Fibroblast of peridontal ligament (primary cell): ENCODE results near the gene SLU7.

ENCODE experiments used
- DNase-seq: peaks from one replicate; pipeline ENCODE4 v3.0.0-alpha.2; 2010; ENCODE audit errors: extremely low read depth

Gene SLU7

DNA sequence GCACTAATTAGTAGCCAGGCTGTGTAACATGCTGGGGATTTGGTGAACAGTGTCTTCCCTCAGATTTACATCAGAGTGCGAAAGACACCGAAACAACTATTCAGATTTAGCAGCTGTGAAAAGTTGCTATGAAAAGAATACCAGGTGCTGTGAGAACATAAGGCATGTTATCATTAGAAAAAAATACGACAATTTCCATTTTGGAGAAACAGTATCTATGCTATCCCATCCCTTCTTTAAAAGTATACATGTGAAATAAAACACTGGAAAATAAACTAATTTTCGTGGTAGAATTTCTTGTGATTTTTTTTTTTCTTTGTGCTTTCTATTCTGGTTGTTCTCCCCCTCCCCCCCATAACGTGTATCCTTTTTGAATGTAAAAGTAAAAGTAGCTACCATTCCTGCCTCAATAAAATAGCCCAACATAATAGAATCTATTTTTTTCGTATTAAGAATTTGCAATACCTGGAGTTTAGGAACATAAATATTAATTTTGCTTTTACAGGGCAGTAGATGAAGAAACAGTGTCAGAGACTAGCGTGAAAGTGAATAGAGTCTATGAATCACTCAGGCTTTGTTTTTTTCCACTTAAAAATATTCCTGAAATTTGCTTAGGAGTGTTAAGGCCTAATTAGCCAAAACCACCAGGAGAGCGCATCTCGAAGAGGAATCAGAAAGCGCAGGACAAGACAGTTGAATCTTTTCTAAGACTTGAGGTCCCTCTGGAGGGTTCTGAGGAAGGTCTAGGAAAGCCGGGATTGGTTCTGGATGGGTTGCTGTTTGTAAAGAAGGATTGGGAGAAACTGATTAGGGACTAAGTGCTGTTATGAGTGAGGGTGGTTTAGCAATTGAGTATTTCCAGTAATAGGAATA lies 813 bp upstream of the SLU7 start:
- DNase-seq, result no peak

- peak; percentile 95 for DNase-seq
Measured at GRCh38 chr5:160399402-160400353, 19.2 kb downstream of the SLU7 start, which contains the start of gene FAM200C. Gene FAM200C, minus strand, starts transcription at chr5:160400054. Its CDS starts 4,564 bp downstream, at chr5:160395490.

DNA sequence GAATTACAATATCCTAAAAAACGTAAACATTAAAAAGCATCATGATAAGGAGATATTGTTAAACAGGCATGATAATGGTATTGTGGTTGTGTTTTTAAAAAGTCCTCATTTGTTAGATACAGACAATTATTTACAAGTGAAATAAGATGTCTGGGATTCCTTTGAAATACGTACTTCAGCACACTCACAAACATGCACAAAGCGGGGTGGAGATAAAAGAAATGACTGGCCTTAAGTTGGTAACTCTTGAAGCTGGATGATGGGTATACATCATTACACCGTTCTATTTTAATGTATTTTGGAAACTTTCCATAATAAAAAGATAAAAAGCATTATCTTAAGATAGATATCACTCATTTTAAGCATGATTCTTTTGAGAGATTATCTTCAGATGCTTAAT lies 20.1 kb downstream of the SLU7 start:
- DNase-seq, result peak; percentile 41

DNA sequence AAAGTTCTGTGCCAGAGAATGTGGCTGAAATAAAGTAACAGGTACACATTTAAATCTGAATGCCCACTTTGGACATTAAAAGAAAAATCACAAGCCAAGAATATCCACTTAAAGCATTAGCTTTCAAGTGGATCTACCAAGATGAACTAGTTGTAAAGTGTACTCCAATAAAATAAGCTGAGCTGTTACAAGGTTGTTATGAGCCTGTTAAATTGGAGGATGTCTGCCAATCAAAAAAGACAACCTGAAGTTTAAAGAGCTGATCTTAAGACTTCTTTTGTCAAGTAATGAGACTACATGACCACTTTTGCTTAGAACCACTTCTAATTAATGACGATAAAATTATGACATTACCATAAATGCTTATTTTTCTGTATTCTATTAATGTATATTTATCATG lies 21.4 kb downstream of the SLU7 start:
- DNase-seq, result no peak

DNA sequence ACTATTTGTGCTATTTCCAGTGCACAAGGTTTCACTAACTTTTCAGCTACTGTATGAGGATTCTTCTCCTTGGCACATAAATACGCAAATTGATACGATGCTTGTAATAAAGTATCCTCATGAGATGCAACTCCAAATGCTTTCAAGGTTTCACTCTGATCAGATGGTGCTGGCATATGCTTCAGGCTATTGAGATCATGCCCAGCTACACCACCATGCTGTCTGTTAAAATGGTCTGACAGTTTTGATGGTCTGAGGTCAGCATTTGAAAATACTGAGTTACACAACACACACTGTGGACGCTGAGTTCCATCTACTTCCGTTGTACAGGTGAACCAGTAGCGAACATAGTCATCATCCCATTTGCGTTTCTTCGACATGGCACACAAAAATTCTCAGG lies 23.8 kb downstream of the SLU7 start:
- DNase-seq, result no peak

DNA sequence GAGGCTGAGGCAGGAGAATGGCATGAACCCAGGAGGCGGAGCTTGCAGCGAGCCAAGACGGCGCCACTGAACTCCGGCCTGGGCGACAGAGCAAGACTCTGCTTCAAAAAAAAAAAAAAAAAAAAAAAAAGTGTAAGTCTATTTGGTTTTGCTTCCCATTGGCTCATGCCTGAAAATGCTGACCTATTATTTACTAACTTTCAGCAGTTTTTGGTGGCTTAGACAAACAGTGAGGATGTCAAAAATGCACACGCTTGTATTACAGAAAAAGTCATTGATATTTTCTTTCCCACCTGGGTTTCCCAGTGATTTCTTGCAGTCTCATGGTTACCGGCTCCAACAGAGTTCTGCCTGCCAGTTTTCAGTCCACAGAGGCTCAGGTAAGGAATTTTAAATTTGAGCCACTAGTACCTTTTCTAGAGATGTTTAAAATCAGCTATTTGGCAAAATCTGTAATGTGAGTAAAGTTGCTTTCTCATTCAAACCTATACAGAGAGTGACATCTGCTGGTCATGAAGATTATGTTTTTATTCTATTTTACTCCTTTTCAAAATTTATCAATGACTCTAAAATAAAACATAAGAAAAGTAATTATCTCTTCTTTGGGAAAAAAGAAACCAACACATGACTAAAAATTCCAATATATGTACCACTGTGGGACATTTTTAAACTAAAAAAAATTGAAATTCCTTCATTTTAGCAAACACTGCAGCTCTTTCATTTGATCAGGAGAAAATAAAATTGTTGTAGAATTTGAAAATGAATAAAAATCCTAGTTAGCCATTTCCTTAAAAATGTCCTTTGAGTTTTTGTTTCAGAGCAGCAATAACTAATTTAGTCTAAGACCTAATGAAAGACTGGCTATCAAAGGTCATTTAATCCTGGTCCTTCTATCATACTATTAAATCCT lies 27.8 kb downstream of the SLU7 start:
- DNase-seq, result peak; percentile 65

GRCh38 chr5:160387445-160387844 lies 31.4 kb downstream of the SLU7 start:
- DNase-seq, result no peak

DNA sequence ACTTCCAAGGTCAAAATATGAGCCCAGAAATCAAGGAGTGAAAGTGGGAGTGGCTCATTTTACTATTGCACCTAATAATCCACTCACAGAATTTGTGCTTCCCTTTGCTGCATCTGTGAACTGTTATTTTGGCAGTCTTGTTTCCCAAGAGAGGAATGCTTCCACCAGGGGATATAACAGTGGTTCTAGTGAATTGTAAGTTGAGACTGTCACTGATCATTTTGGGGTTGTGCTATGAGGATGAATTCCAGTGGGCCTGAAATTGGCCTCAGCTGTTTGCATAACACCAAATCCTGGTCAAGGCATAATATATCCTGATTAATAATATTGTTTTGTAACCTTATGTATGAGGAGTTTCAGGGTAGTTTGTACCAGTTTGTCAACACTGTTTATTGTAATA lies 33.4 kb downstream of the SLU7 start:
- DNase-seq, result peak; percentile 30

- DNase-seq, result no peak
Measured at GRCh38 chr5:160384681-160385080, 34.2 kb downstream of the SLU7 start.

DNA sequence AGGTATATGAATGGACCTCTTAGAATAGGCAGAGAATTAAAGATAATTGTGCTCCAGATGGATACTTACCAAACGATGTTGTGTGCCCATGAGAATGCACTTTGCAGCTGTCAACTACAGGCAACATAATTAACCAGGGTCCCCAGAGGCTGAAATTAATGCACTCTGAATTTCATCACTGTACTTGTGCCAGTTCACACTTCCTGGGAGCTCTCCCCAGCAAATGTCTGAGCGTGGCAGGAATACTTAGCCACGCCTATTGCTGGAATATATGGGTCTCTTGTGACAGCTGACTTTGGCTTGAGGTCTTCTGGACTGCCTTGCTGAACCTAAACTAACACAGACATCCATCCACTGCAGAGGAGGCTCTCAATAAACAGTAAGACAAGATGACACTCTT lies 36.5 kb downstream of the SLU7 start:
- no peak for DNase-seq

- no peak for DNase-seq
Measured at GRCh38 chr5:160380041-160380440, 38.8 kb downstream of the SLU7 start.

GRCh38 chr5:160379511-160379910 lies 39.4 kb downstream of the SLU7 start:
- no peak for DNase-seq

GRCh38 chr5:160378330-160378729 lies 40.6 kb downstream of the SLU7 start:
- no peak for DNase-seq

DNA sequence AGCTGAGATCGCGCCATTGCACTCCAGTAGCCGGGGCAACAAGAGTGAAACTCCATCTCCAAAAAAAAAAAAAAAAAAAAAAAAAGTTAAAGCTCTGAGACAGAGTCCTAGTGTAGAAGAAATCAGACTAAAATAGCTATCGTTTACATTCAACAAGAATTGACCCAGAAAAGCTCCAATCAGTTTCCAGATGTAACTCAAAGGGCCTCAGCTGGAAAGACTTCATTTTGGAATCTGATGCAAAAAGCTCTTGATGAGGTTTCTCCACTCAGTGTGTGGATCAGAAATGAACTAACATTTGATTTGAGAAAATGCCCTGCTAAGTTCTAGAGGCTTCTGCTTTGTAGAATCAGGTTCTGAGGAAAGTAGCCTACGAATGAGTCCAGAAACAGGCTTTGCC lies 41.2 kb downstream of the SLU7 start:
- peak; percentile 72 for DNase-seq

DNA sequence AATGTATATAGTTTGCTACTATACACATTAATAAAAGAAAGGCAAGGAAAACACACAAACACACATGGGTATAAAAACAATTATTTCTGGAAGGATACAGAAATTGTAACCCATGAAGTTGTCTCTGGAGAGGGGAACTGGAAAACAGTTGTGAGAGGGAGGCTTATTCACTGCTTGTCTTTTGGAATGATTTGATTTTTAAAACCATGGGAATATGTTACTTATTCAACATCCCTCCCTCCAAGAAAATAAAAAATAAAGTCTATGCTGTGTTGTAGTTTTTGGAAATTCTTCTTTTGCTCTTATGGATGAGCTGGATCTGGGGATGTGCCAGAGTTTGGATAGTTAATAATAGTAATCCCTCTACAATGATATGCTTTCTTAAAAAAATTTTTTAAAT lies 42.5 kb downstream of the SLU7 start:
- no peak for DNase-seq

DNA sequence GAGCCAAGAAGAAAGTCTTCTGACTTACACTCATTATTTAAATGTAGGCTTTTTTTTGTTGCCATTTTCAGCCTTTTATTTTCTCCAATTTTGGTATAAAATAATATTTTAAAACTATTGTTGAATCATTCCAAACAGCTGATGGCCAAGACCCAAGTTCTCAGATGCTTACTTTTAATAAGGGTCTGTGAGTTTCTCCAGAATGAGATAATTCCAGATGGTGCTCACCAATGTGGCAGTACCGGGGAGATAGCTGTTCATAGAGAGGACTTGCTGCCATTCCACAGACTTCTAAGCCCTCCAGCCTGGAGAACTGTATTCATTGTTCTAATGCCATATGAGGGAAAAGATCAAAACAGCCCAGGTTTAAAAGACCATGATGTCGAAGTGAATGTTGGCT lies 43.2 kb downstream of the SLU7 start:
- DNase-seq, result no peak

GRCh38 chr5:160375166-160375565 lies 43.7 kb downstream of the SLU7 start:
- peak; percentile 76 for DNase-seq

DNA sequence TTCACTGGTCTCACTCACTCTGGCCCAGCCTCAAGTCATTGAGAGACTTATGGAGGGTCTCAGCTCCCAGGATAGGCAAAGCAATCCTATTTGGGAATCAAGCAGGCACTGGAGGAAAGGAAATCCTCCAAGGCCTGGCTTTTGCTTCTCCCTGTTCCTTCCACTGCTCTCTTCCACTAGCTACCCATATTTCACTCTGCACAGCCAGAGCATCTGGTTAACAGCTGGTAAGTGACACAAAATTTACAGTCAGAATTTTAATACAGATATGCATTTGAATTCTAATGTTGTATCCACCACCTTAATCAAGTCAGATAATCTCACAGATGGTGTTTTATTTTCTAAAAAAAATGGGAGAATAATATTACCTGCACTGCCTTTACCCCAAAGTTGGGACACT lies 47.6 kb downstream of the SLU7 start:
- DNase-seq, result no peak

DNA sequence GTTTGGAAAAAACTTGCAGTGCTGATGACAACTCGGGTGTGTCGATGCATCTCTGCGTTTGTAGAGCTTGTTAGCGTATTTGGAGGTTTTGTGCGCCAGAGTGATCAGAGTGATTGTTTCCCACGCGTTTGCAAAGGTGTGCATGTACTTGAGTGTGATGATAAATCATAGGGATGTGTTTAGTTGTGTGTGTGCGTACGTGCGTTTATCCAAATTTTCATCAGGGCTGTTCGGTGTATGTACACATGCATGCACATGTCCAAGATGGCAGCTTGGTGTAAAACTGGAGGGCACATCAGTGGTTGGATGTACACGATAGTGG lies 48.2 kb downstream of the SLU7 start:
- DNase-seq, result no peak

DNA sequence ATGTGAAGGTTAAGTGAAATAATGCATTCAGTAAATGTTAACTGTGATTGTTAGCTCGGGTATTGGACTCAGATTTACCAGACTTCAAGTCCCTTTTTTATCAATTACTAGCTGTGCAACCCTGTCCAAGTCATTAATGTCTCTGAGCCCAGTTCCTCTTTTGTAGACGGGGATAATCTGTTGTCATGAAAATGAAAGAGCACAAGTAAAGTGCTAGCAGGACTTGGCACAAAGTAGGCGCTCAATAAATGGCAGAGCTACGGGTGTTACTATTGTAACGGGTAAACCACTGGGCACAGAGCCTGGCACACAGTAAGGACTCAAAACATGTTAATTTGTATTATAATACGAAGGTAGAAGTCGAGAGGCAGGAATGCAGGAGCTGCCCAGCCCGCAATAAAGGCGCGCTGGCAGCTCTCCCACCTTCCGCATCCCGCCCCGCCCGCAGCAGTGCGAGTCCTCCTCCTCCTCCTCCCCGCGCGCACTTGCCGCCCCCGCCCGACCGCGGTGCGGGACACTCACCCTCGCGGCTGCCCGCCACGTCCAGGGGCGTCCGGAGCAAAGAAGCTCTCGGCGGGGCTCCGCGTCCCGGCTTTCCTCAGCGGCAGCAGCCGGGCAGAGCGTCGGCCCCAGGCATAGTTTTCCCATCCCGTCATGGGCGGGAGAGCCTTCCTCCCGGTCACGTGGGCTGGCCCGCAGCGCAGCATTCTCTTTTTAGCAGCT lies 48.7 kb downstream of the SLU7 start, which contains the start of gene C1QTNF2:
TSS of gene C1QTNF2 (minus strand) at position 637 of the 723 bp plus-strand sequence. CDS start 15,615 bp downstream, outside the sequence.
- DNase-seq, result peak; percentile 67

DNA sequence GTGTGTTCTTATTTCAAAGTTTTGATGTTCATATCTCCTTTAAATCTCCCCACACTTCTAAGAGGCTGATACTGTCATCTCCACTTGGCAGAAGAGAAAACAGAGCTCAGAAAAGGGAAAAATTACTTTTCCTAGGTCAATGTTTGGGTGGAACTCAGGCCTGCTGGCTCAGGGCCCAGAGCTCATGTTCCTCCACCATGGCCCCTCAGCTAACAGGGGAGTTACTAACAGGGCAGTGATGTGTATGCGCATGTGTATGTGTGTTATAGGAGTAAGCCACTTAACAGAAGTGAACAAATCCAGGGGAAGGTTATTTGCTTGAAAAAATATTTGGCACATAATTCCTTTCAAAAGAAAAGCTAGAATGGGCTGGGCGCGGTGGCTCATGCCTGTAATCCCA lies 51.0 kb downstream of the SLU7 start:
- no peak for DNase-seq
